GM12878 (cell line): ENCODE data around the gene PPP3CA. TPM values are rescaled to one million over a fixed set of nuclear protein-coding genes. Genes with fewer than 3 reads are reported as not detected.
A peak's percentile ranks its signal among the peaks of the same experiment; 100 is the strongest.

ENCODE experiments used
- CBFB ChIP-seq: IDR thresholded peaks from 2 replicates; pipeline ENCODE4 v1.6.1; 2016; ENCODE audit warnings: antibody characterized with exemption, low read depth
- CHD1 ChIP-seq: IDR thresholded peaks from 2 replicates; pipeline ENCODE4 v1.6.1; 2012; ENCODE audit warnings: low read depth, low read length, improper control_type of control experiment
- CREM ChIP-seq: IDR thresholded peaks from 2 replicates; pipeline ENCODE4 v1.6.1; 2014; ENCODE audit warnings: antibody characterized with exemption, low read depth
- ESRRA ChIP-seq: IDR thresholded peaks from 2 replicates; pipeline ENCODE4 v1.6.1; 2012; ENCODE audit warnings: mild to moderate bottlenecking, low read length, improper control_type of control experiment
- HCFC1 ChIP-seq: fragments of 150-350 bp; IDR thresholded peaks from 2 replicates; pipeline ENCODE4 v1.6.1; 2014; ENCODE audit warnings: low read length
- KLF5 ChIP-seq: fragments of 450-650 bp; IDR thresholded peaks from 2 replicates; pipeline ENCODE4 v1.6.1; 2014; ENCODE audit warnings: mild to moderate bottlenecking; ENCODE audit not compliant: partially characterized antibody
- NFIC ChIP-seq: IDR thresholded peaks from 2 replicates; pipeline ENCODE4 v1.6.1; 2012; ENCODE audit warnings: low read depth, mild to moderate bottlenecking, inconsistent platforms, low read length, moderate library complexity
- POLR2AphosphoS2 ChIP-seq: IDR thresholded peaks from 2 replicates; pipeline ENCODE4 v1.6.1; 2011; ENCODE audit warnings: low read depth, mild to moderate bottlenecking, low read length, improper control_type of control experiment, moderate library complexity
- RFX5 ChIP-seq: IDR thresholded peaks from 2 replicates; pipeline ENCODE4 v1.6.1; 2011; ENCODE audit warnings: low read depth, low read length, improper control_type of control experiment
- SMAD5 ChIP-seq: IDR thresholded peaks from 2 replicates; pipeline ENCODE4 v1.6.1; 2016; ENCODE audit warnings: antibody characterized with exemption, low read depth
- STAT3 ChIP-seq: IDR thresholded peaks from 2 replicates; pipeline ENCODE4 v1.6.1; 2011; ENCODE audit warnings: low read depth, low read length, improper control_type of control experiment
- SUPT20H ChIP-seq: IDR thresholded peaks from 2 replicates; pipeline ENCODE4 v1.6.1; 2011; ENCODE audit warnings: low read depth, mild to moderate bottlenecking, low read length, moderate library complexity, borderline replicate concordance; ENCODE audit not compliant: control insufficient read depth
- WRNIP1 ChIP-seq: IDR thresholded peaks from 2 replicates; pipeline ENCODE4 v1.6.1; 2011; ENCODE audit warnings: low read depth, low read length, improper control_type of control experiment, borderline replicate concordance
- ZSCAN29 ChIP-seq: fragments of 450-650 bp; IDR thresholded peaks from 2 replicates; pipeline ENCODE4 v1.6.1; 2017; ENCODE audit warnings: mild to moderate bottlenecking, moderate library complexity
- ZZZ3 ChIP-seq: IDR thresholded peaks from 2 replicates; pipeline ENCODE4 v1.6.1; 2011; ENCODE audit warnings: low read depth; ENCODE audit not compliant: control insufficient read depth, insufficient read length
- polyA plus RNA-seq, 11 experiments: library from polyadenylated mRNA; depleted of rRNA in 4 of 11; unstranded in 6 of 11; stranded (reverse) in 5 of 11; fragments of >200 nt; fragmentation: Nextera tagmentation in 4 of 11; fragmentation: Illumina TruSeq in 1 of 11; extraction: Ambion mirVana in 4 of 11; extraction: Trizol in 1 of 11; gene quantifications; 1 replicate in 1 of 11; 2 replicates in 10 of 11; pipeline versions ENCODE4 v1.2.1 to v1.2.3, GENCODE V29; 2011 to 2016; ENCODE audit warnings: inconsistent platforms in 2 of 11, missing spikeins in 2 of 11, low read depth in 1 of 11
- total RNA-seq, 4 experiments: library from RNA; depleted of rRNA in 3 of 4; stranded (reverse); fragments of >200 nt in 3 of 4; fragmentation: Illumina TruSeq in 1 of 4; extraction: Trizol in 1 of 4; gene quantifications; 2 replicates each; pipeline versions ENCODE4 v1.2.1 to v1.2.3, GENCODE V29; 2013 to 2021
- TF ChIP-seq, protein P1 (sequence below): IDR thresholded peaks from 2 replicates; pipeline ENCODE4 v1.6.1; 2012; ENCODE audit warnings: low read depth, low read length, improper control_type of control experiment
- TF ChIP-seq, protein P2 (sequence below): IDR thresholded peaks from 2 replicates; pipeline ENCODE4 v1.6.1; 2011; ENCODE audit warnings: low read depth, mild to moderate bottlenecking, low read length, moderate library complexity, borderline replicate concordance; ENCODE audit errors: extremely low read depth
- TF ChIP-seq, protein P3 (sequence below): fragments of 450-650 bp; conservative IDR thresholded peaks from 2 replicates; pipeline ENCODE4 v1.6.1; 2017; ENCODE audit warnings: mild to moderate bottlenecking, moderate library complexity
- TF ChIP-seq, protein P4 (sequence below): IDR thresholded peaks from 2 replicates; pipeline ENCODE4 v1.6.1; 2012; ENCODE audit warnings: improper control_type of control experiment, low read depth, low read length; ENCODE audit not compliant: insufficient replicate concordance
- TF ChIP-seq, protein P5 (sequence below): fragments of 450-650 bp; IDR thresholded peaks from 2 replicates; pipeline ENCODE4 v1.6.1; 2017; ENCODE audit warnings: low read depth, mild to moderate bottlenecking, moderate library complexity

The PPP3CA gene
- total and polyA plus RNA-seq, 10 of the 15 experiments (the other 5 are each of a cell fraction or from before 2014, with no cell fraction given), result 0.33 to 9.0 (median 1.0) TPM

DNA sequence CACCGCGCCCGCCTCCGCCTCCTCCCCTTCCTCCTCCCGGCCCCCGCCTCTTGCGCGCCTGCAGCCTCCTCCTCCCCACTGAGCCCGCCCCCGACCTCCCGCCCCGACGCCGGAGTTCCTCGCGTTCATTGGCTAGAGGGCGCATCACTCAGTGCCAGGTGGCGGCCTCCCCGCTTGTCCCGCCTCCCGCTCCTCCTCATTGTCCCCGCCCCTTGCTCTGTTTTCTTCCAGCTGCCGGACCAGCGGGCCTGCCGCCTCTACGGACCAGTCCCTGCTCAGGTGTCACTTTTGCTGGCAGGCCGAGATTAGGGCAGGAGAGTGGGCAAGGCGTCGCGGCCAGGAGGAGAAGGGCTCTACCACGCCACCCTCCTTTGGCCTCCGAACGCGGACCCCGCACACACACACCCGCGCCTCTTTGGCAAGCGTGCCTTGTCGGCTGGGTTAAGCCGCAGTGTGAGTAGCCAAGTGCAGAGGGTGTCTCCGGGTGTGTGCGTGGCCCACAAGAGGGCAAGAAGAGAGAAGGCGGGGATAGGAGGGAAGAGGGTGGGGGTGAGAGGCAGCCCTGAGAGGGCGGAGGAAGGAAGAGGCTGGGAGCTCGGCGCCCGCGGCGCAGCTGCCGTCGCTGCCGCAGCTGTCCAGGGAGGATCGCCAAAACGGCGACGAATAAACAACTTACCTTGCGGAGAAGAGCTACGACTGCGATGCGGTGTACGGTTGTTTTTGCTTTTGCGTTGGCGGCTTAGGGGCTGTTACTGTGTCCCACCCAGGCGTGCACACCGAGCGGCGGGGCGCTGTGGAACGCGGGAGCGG lies 436 bp upstream of the PPP3CA start (continued):
- TF ChIP-seq ESRRA, result no peak
- TF ChIP-seq STAT3, result no peak
- TF ChIP-seq ZZZ3, result no peak
- TF ChIP-seq CREM, result 0 out of 2 replicates have a peak, but pooled peaks have one; percentile 33
- TF ChIP-seq CHD1, result no peak
- no peak for TF ChIP-seq CBFB
- no peak for TF ChIP-seq SUPT20H
- no peak for TF ChIP-seq ZSCAN29
- no peak for TF ChIP-seq NFIC
- TF ChIP-seq, protein P1, sequence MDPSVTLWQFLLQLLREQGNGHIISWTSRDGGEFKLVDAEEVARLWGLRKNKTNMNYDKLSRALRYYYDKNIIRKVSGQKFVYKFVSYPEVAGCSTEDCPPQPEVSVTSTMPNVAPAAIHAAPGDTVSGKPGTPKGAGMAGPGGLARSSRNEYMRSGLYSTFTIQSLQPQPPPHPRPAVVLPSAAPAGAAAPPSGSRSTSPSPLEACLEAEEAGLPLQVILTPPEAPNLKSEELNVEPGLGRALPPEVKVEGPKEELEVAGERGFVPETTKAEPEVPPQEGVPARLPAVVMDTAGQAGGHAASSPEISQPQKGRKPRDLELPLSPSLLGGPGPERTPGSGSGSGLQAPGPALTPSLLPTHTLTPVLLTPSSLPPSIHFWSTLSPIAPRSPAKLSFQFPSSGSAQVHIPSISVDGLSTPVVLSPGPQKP, result no peak
- TF ChIP-seq KLF5, result no peak
- TF ChIP-seq, protein P2, sequence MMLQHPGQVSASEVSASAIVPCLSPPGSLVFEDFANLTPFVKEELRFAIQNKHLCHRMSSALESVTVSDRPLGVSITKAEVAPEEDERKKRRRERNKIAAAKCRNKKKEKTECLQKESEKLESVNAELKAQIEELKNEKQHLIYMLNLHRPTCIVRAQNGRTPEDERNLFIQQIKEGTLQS, result no peak
- TF ChIP-seq, protein P3, sequence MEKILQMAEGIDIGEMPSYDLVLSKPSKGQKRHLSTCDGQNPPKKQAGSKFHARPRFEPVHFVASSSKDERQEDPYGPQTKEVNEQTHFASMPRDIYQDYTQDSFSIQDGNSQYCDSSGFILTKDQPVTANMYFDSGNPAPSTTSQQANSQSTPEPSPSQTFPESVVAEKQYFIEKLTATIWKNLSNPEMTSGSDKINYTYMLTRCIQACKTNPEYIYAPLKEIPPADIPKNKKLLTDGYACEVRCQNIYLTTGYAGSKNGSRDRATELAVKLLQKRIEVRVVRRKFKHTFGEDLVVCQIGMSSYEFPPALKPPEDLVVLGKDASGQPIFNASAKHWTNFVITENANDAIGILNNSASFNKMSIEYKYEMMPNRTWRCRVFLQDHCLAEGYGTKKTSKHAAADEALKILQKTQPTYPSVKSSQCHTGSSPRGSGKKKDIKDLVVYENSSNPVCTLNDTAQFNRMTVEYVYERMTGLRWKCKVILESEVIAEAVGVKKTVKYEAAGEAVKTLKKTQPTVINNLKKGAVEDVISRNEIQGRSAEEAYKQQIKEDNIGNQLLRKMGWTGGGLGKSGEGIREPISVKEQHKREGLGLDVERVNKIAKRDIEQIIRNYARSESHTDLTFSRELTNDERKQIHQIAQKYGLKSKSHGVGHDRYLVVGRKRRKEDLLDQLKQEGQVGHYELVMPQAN, result peak; percentile 64
- TF ChIP-seq HCFC1, result no peak
- 0 out of 2 replicates have a peak, but pooled peaks have one; percentile 36 for TF ChIP-seq POLR2AphosphoS2
- TF ChIP-seq RFX5, result no peak
- TF ChIP-seq, protein P4, sequence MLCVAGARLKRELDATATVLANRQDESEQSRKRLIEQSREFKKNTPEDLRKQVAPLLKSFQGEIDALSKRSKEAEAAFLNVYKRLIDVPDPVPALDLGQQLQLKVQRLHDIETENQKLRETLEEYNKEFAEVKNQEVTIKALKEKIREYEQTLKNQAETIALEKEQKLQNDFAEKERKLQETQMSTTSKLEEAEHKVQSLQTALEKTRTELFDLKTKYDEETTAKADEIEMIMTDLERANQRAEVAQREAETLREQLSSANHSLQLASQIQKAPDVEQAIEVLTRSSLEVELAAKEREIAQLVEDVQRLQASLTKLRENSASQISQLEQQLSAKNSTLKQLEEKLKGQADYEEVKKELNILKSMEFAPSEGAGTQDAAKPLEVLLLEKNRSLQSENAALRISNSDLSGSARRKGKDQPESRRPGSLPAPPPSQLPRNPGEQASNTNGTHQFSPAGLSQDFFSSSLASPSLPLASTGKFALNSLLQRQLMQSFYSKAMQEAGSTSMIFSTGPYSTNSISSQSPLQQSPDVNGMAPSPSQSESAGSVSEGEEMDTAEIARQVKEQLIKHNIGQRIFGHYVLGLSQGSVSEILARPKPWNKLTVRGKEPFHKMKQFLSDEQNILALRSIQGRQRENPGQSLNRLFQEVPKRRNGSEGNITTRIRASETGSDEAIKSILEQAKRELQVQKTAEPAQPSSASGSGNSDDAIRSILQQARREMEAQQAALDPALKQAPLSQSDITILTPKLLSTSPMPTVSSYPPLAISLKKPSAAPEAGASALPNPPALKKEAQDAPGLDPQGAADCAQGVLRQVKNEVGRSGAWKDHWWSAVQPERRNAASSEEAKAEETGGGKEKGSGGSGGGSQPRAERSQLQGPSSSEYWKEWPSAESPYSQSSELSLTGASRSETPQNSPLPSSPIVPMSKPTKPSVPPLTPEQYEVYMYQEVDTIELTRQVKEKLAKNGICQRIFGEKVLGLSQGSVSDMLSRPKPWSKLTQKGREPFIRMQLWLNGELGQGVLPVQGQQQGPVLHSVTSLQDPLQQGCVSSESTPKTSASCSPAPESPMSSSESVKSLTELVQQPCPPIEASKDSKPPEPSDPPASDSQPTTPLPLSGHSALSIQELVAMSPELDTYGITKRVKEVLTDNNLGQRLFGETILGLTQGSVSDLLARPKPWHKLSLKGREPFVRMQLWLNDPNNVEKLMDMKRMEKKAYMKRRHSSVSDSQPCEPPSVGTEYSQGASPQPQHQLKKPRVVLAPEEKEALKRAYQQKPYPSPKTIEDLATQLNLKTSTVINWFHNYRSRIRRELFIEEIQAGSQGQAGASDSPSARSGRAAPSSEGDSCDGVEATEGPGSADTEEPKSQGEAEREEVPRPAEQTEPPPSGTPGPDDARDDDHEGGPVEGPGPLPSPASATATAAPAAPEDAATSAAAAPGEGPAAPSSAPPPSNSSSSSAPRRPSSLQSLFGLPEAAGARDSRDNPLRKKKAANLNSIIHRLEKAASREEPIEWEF, result no peak
- TF ChIP-seq, protein P5, sequence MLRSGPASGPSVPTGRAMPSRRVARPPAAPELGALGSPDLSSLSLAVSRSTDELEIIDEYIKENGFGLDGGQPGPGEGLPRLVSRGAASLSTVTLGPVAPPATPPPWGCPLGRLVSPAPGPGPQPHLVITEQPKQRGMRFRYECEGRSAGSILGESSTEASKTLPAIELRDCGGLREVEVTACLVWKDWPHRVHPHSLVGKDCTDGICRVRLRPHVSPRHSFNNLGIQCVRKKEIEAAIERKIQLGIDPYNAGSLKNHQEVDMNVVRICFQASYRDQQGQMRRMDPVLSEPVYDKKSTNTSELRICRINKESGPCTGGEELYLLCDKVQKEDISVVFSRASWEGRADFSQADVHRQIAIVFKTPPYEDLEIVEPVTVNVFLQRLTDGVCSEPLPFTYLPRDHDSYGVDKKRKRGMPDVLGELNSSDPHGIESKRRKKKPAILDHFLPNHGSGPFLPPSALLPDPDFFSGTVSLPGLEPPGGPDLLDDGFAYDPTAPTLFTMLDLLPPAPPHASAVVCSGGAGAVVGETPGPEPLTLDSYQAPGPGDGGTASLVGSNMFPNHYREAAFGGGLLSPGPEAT, result peak; percentile 32; the same call in 1 of the 2 replicates
- TF ChIP-seq WRNIP1, result no peak
- no peak for TF ChIP-seq SMAD5
